Fibroblast of lung (primary cell): ENCODE measurements around the gene GJC2. TPM values are rescaled to one million over a fixed set of nuclear protein-coding genes. Genes with fewer than 3 reads are reported as not detected.

ENCODE experiments used
- DNase-seq, 2 donors: peaks; one replicate each; pipeline versions ENCODE4 v3.0.0 to v3.0.0-alpha.2; 2010; ENCODE audit warnings: low read depth in 2 of 2
- H2AFZ ChIP-seq: 2 replicates; pipeline ENCODE4 v1.5.1; 2012; ENCODE audit warnings: low read length, control low read depth, inconsistent platforms
- H3K27ac ChIP-seq: 2 replicates; pipeline ENCODE4 v1.5.1; 2011; ENCODE audit warnings: low read length, control low read depth; ENCODE audit not compliant: insufficient read depth
- H3K27me3 ChIP-seq: 2 replicates; pipeline ENCODE4 v1.5.1; 2011; ENCODE audit warnings: mild to moderate bottlenecking, low read length; ENCODE audit not compliant: control insufficient read depth, insufficient read depth
- H3K36me3 ChIP-seq: 2 replicates; pipeline ENCODE4 v1.5.1; 2011; ENCODE audit warnings: low read length; ENCODE audit not compliant: control insufficient read depth, insufficient read depth
- H3K4me1 ChIP-seq: 2 replicates; pipeline ENCODE4 v1.5.1; 2011; ENCODE audit warnings: low read length; ENCODE audit not compliant: control insufficient read depth, insufficient read depth; ENCODE audit errors: extremely low read depth
- H3K4me2 ChIP-seq: 2 replicates; pipeline ENCODE4 v1.5.1; 2011; ENCODE audit warnings: low read length, control low read depth; ENCODE audit not compliant: insufficient read depth; ENCODE audit errors: extremely low read depth
- H3K4me3 ChIP-seq, 4 experiments: fragments of 200-600 bp in 1 of 4; sonication (generic) in 1 of 4; replicated peaks in 1 of 4; 2 replicates each; pipeline ENCODE4 v1.5.1; 2011 to 2016; ENCODE audit warnings: low read length in 4 of 4, low read depth in 3 of 4, mild to moderate bottlenecking in 3 of 4, control low read depth in 2 of 4, inconsistent platforms in 1 of 4, mixed read lengths in 1 of 4; ENCODE audit not compliant: insufficient read depth in 1 of 4; ENCODE audit errors: control extremely low read depth in 1 of 4
- H3K79me2 ChIP-seq: 2 replicates; pipeline ENCODE4 v1.5.1; 2012; ENCODE audit warnings: mild to moderate bottlenecking, low read length, inconsistent platforms; ENCODE audit not compliant: control insufficient read depth, insufficient read depth
- H3K9ac ChIP-seq: 2 replicates; pipeline ENCODE4 v1.5.1; 2011; ENCODE audit warnings: mild to moderate bottlenecking, low read length, control low read depth; ENCODE audit not compliant: insufficient read depth
- H3K9me3 ChIP-seq: 2 replicates; pipeline ENCODE4 v1.5.1; 2012; ENCODE audit warnings: low read depth, low read length; ENCODE audit not compliant: control insufficient read depth, insufficient read depth
- H4K20me1 ChIP-seq: 2 replicates; pipeline ENCODE4 v1.5.1; 2011; ENCODE audit warnings: low read length; ENCODE audit not compliant: control insufficient read depth, insufficient read depth; ENCODE audit errors: extremely low read depth
- CTCF ChIP-seq, 2 donors: IDR thresholded peaks in 1 of 2; conservative IDR thresholded peaks in 1 of 2; 1 replicate in 1 of 2; 2 replicates in 1 of 2; pipeline ENCODE4 v1.5.1; 2011 to 2012; ENCODE audit warnings: low read length in 2 of 2, control low read depth in 1 of 2, inconsistent platforms in 1 of 2, low read depth in 1 of 2, mild to moderate bottlenecking in 1 of 2
- EZH2 ChIP-seq: IDR thresholded peaks from 2 replicates; pipeline ENCODE4 v1.5.1; 2012; ENCODE audit warnings: low read length, control low read depth, mild to moderate bottlenecking; ENCODE audit errors: missing control alignments
- polyA plus RNA-seq, 2 donors: library from polyadenylated mRNA; depleted of rRNA in 1 of 2; stranded (reverse) in 1 of 2; unstranded in 1 of 2; fragments of >200 nt; gene quantifications; 2 replicates each; pipeline ENCODE4 v1.2.1, GENCODE V29; 2011 to 2012; ENCODE audit warnings: missing spikeins in 1 of 2
- total RNA-seq: library from RNA; depleted of rRNA; stranded (reverse); fragments of >200 nt; gene quantifications from 2 replicates; pipeline ENCODE4 v1.2.1, GENCODE V29; 2014

GJC2 gene
- total and polyA plus RNA-seq, 2 donors (not counting 1 experiment from before 2014, with no cell fraction given): 1.4 to 13.4 TPM

DNA sequence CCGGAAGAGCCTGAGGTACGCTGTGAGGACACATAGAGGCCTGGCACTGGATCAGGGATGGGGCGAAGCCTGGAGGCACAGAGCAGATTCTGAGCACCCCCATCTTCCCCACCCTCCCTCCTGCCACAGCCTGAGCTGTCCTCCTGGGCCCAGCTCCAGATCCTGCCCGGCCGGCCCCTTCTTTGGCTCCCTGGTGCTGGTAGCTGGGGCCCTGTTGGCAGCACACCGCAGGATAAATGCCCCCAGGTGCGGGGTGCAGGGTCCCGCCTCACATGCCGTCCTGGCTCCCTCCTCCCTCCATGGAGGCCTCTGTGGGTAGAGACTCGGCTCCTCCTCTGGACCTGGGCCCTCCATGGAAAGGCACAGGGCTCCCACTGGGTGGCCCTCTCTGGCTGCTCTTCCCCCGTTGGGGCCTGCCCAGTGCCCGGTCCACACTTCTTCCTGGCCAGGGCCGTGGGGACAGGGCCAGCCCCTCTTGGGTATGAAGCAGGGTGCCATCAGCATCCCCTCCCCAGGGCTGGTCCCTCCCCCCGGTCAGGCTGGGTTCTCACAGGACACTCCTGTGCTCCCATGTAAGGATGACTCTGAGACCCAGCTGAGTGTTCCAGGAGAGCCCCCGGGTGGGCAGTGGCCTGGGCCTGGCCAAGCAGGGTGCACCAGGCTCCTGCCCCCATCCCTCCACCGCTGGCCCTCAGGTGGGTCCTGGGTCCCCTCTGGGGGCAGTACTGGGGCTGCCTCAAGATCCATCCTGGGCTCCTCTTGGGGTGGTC is 57.0 kb downstream of the GJC2 start:
- Histone ChIP-seq H3K9ac (no peak overlapping the region), H3K4me1 (no peaks in the 10 kb centered on the region), H4K20me1 (no peaks in the 10 kb centered on the region), H3K36me3 (no peaks in the 10 kb centered on the region), H3K4me3 (no peak overlapping the region), H2AFZ (no peak overlapping the region), H3K9me3 (no peaks in the 10 kb centered on the region), H3K27ac (no peak overlapping the region), H3K79me2 (no peaks in the 10 kb centered on the region), H3K4me2 (no peak overlapping the region), H3K27me3 (no peaks in the 10 kb centered on the region)
- DNase-seq: no peak
- no peak for TF ChIP-seq EZH2

DNA sequence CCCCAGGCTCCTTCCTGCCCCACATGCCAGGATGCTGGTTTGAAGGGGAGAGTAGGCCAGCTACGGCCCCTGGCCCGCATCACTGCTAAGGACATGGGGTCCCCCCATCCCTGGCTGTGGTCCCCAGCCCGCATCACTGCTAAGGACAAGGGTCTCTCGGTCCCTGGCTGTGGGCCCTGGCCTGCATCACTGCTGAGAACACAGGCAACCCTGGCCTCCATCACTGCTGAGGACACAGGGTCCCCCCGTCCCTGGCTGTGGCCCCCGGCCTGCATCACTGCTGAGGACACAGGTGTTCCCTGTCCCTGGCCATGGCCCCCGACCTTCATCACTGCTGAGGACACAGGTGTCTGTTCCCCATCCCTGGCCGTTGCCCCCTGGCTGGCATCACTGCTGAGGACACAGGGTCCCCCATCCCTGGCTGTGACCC is 57.7 kb downstream of the GJC2 start:
- Histone ChIP-seq H3K4me1 (no peaks in the 10 kb centered on the region), H3K9me3 (no peaks in the 10 kb centered on the region), H3K4me3 (no peak overlapping the region), H3K9ac (no peak overlapping the region), H3K79me2 (no peaks in the 10 kb centered on the region), H3K36me3 (no peaks in the 10 kb centered on the region), H3K4me2 (no peak overlapping the region), H3K27ac (no peak overlapping the region), H2AFZ (no peak overlapping the region), H4K20me1 (no peaks in the 10 kb centered on the region), H3K27me3 (no peaks in the 10 kb centered on the region)
- no peak for TF ChIP-seq CTCF (conservative IDR thresholded peaks at IDR 0.05 in 1 of 2, IDR thresholded peaks at IDR 0.05 in 1 of 2; ENCODE audit: low read depth in 1 of 2, low read length in 2 of 2)
- no peak for TF ChIP-seq EZH2
- no peak for DNase-seq

DNA sequence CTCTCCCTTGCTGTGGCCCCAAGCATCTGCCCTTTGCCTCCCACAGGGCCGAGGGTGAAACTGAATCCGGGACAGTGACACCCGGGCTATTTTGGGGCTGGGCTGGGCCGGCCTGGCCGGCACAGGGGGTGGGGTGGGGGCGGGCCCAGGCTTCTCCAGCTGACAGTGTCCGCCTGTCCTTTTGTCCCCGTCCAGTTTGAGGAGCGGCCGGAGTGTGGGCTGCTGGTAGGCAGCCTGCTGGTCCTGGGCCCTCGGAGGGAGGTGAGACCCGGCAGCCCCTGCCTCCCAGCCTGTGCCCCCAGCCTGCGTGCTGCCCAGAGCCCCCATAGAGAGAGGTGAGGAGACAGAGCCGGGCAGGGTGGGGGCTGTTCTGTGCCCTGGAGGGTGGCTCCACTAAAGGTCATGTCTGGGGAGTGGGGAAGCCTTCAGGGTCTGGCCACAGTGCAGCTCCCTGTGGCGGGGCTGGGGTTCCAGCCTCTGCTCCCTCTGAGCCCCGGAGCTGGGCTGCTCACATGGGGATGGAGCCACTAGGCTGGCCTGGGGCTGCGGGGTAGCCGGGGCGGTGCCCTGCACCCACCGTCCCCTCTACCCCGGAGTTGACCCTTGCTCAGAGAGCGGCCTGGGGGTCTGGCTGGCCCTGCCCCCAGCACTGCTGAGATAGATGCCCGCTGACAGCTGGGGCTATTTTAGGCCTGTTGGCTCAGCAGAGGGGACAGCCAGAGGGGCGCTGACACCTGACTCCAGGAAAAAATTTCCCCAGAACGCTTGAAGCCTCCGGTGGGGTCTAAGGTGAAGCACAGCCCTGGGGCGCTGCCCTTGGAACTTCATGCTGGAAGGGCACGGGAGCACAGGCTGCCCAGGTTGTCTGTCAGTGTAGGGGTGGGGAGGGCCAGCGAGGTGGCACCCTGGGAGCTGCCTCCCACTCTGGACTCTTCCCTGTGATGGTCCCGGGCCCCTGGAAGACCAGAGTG is 58.4 kb downstream of the GJC2 start, which contains the start of gene OBSCN:
OBSCN (plus strand) TSS at position 194 of the 971 bp plus-strand sequence. CDS start 3,740 bp downstream, outside the sequence.
- no peaks in the 10 kb centered on the region for H3K79me2 ChIP-seq
- no peak for TF ChIP-seq CTCF (conservative IDR thresholded peaks at IDR 0.05 in 1 of 2, IDR thresholded peaks at IDR 0.05 in 1 of 2; ENCODE audit: low read depth in 1 of 2, low read length in 2 of 2)
- TF ChIP-seq EZH2: no peak
- no peak within 1 kb of the TSS for H3K9ac ChIP-seq
- H3K4me1 ChIP-seq: no peaks in the 10 kb centered on the region
- H3K4me2 ChIP-seq: no peak within 1 kb of the TSS
- no peaks in the 10 kb centered on the region for H4K20me1 ChIP-seq
- H3K36me3 ChIP-seq: no peaks in the 10 kb centered on the region
- H2AFZ ChIP-seq: no peak within 1 kb of the TSS
- no peak within 1 kb of the TSS for H3K4me3 ChIP-seq
- DNase-seq: no peak
- no peaks in the 10 kb centered on the region for H3K27me3 ChIP-seq
- H3K9me3 ChIP-seq: no peaks in the 10 kb centered on the region
- no peak within 1 kb of the TSS for H3K27ac ChIP-seq
